HG03342 (cell line): Measurements from ENCODE around the gene SCYL3.
"Not testable (repeated sequence)": the region's sequence is repeated elsewhere in the genome, so short reads cannot be mapped to it uniquely, and the experiment has no call there.

ENCODE experiments used
- ATAC-seq: cut with Tn5 transposase; IDR thresholded peaks from one replicate; pipeline ENCODE4 v1.9.1; 2021; ENCODE audit warnings: mild to moderate bottlenecking, moderate library complexity; ENCODE audit not compliant: unreplicated experiment

The SCYL3 gene

GRCh38 chr1:169829671-169830070, 64.0 kb downstream of the SCYL3 start:
- ATAC-seq, result no peak

GRCh38 chr1:169824153-169824552, 69.5 kb downstream of the SCYL3 start:
- no peak for ATAC-seq

- ATAC-seq, result no peak
Measured at GRCh38 chr1:169821500-169821899, 72.2 kb downstream of the SCYL3 start.

GRCh38 chr1:169816617-169817016, 77.1 kb downstream of the SCYL3 start:
- no peak for ATAC-seq

GRCh38 chr1:169814265-169814664, 79.4 kb downstream of the SCYL3 start:
- ATAC-seq, result no peak

GRCh38 chr1:169812131-169812530, 81.6 kb downstream of the SCYL3 start:
- no peak for ATAC-seq

- not testable (repeated sequence) for ATAC-seq
Measured at GRCh38 chr1:169811418-169812035, 82.2 kb downstream of the SCYL3 start.

- no peak for ATAC-seq
Measured at GRCh38 chr1:169809370-169810095, 84.2 kb downstream of the SCYL3 start.

GRCh38 chr1:169804941-169805340, 88.8 kb downstream of the SCYL3 start:
- no peak for ATAC-seq

GRCh38 chr1:169802888-169803287, 90.8 kb downstream of the SCYL3 start:
- no peak for ATAC-seq
